ENCODE measurements around the gene BBX. TPM values are rescaled to one million over a fixed set of nuclear protein-coding genes. Genes with fewer than 3 reads are reported as not detected.
A peak's percentile ranks its signal among the peaks of the same experiment; 100 is the strongest.

BBX gene
- polyA plus RNA-seq, 4 donors: 68.4 to 73.7 (median 70.9) TPM

- DNase-seq (ENCODE audit: low read depth in 4 of 4, low spot score in 3 of 4): no peak
These were observed 259.3 kb downstream of the BBX start for GRCh38 chr3:107782054-107782453.

- DNase-seq (ENCODE audit: low read depth in 4 of 4, low spot score in 3 of 4): no peak
These were observed 267.9 kb downstream of the BBX start for GRCh38 chr3:107790612-107791011.

- DNase-seq (ENCODE audit: low read depth in 4 of 4, low spot score in 3 of 4): no peak
These were observed 268.3 kb downstream of the BBX start for GRCh38 chr3:107791027-107791426.

GRCh38 chr3:107791450-107791849 lies 268.7 kb downstream of the BBX start:
- no peak for DNase-seq (ENCODE audit: low read depth in 4 of 4, low spot score in 3 of 4)

GRCh38 chr3:107794664-107795443 lies 272.1 kb downstream of the BBX start:
- no peak for DNase-seq (ENCODE audit: low read depth in 4 of 4, low spot score in 3 of 4)

GRCh38 chr3:107795514-107796094 lies 272.8 kb downstream of the BBX start:
- no peak for DNase-seq (ENCODE audit: low read depth in 4 of 4, low spot score in 3 of 4)

- no peak for DNase-seq (ENCODE audit: low read depth in 4 of 4, low spot score in 3 of 4)
These were observed 274.0 kb downstream of the BBX start for GRCh38 chr3:107796791-107797190.

GRCh38 chr3:107797586-107797985 lies 274.8 kb downstream of the BBX start:
- no peak for DNase-seq (ENCODE audit: low read depth in 4 of 4, low spot score in 3 of 4)

- no peak for DNase-seq (ENCODE audit: low read depth in 4 of 4, low spot score in 3 of 4)
These were observed 275.6 kb downstream of the BBX start for GRCh38 chr3:107798381-107798780.

- no peak for DNase-seq (ENCODE audit: low read depth in 4 of 4, low spot score in 3 of 4)
These were observed 277.9 kb downstream of the BBX start for GRCh38 chr3:107800710-107801109.

- no peak for DNase-seq (ENCODE audit: low read depth in 4 of 4, low spot score in 3 of 4)
These were observed 280.4 kb downstream of the BBX start for GRCh38 chr3:107803170-107803569.

GRCh38 chr3:107806021-107806420 lies 283.3 kb downstream of the BBX start:
- no peak for DNase-seq (ENCODE audit: low read depth in 4 of 4, low spot score in 3 of 4)

- DNase-seq (ENCODE audit: low read depth in 4 of 4, low spot score in 3 of 4): no peak
These were observed 283.8 kb downstream of the BBX start for GRCh38 chr3:107806536-107806935.

GRCh38 chr3:107810171-107811071 lies 287.7 kb downstream of the BBX start:
- DNase-seq (ENCODE audit: low read depth in 4 of 4, low spot score in 3 of 4): peak in 3 of 4 donors; percentile 23 to 41 (median 24)

GRCh38 chr3:107813026-107813425 lies 290.3 kb downstream of the BBX start:
- DNase-seq (ENCODE audit: low read depth in 4 of 4, low spot score in 3 of 4): no peak

- no peak for DNase-seq (ENCODE audit: low read depth in 4 of 4, low spot score in 3 of 4)
These were observed 293.3 kb downstream of the BBX start for GRCh38 chr3:107816107-107816506.

- no peak for DNase-seq (ENCODE audit: low read depth in 4 of 4, low spot score in 3 of 4)
These were observed 294.3 kb downstream of the BBX start for GRCh38 chr3:107817076-107817475.

- no peak for DNase-seq (ENCODE audit: low read depth in 4 of 4, low spot score in 3 of 4)
These were observed 295.3 kb downstream of the BBX start for GRCh38 chr3:107818025-107818424.

GRCh38 chr3:107819656-107820055 lies 296.9 kb downstream of the BBX start:
- DNase-seq (ENCODE audit: low read depth in 4 of 4, low spot score in 3 of 4): no peak

GRCh38 chr3:107822308-107822707 lies 299.5 kb downstream of the BBX start:
- no peak for DNase-seq (ENCODE audit: low read depth in 4 of 4, low spot score in 3 of 4)

- no peak for DNase-seq (ENCODE audit: low read depth in 4 of 4, low spot score in 3 of 4)
These were observed 302.1 kb downstream of the BBX start for GRCh38 chr3:107824822-107825371.
